ENCODE results near the gene CYP2U1.

CYP2U1 gene

DNA sequence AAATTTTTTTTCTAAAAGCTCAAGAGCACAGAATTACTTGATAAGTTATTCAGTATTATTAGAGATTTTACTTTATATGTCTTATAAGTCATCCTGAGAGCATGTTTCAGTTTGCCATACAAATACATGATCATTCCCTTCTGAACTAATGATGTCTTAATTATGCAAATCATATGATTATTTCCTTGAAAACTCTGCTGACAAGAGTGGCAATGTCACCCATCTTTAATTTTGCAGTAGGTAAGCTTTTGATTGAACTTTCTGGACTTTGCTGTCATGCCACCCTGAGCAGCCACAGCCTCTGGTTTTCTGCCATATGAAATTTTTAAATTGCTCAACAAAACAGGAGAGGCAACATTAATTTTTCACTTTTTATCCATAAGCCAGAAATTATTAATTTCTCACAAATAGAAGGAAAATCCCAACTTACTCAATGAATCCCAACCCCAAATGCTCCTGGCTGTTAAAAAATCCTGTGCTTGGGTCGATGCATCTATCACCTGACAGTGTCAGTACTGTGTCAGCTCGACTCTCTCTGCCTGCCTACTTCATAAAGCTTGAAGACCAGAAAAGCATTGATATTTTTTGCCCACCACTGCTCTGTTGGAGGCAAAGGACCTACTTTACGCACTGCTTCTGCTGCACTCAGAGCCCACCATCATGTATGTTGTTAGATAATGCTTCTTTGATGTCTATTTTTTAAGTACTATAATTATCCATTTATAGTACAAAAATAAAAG is 46.8 kb downstream of the CYP2U1 start:
- Histone ChIP-seq H3K9me2 (replicated peaks; ENCODE audit: insufficient read depth, low read length) (no peaks in the 10 kb centered on the region), H2AFZ (ENCODE audit: low read depth, low read length, severe bottlenecking) (no peak overlapping the region), H3F3A (ENCODE audit: insufficient read depth) (no peaks in the 10 kb centered on the region), H3K27ac (ENCODE audit: low read depth, low read length) (no peak overlapping the region), H3K36me3 (ENCODE audit: low read length) (no peaks in the 10 kb centered on the region), H3K79me2 (ENCODE audit: insufficient read depth, low read length) (no peaks in the 10 kb centered on the region), H3K4me2 (ENCODE audit: low read depth, low read length, poor library complexity, severe bottlenecking) (no peak overlapping the region), H3K4me3 (ENCODE audit: insufficient read depth, low read length, poor library complexity, severe bottlenecking) (no peak overlapping the region), H4K20me1 (ENCODE audit: low read depth, low read length) (no peaks in the 10 kb centered on the region), H3K9ac (ENCODE audit: low read length) (no peak overlapping the region), H3K9me3 (ENCODE audit: insufficient read depth, low read length) (no peaks in the 10 kb centered on the region), H3K27me3 (ENCODE audit: low read length) (no peaks in the 10 kb centered on the region)
- no peak for TF ChIP-seq EZH2phosphoT487 (conservative IDR thresholded peaks at IDR 0.05; ENCODE audit: low read length)
- TF ChIP-seq, protein P1, sequence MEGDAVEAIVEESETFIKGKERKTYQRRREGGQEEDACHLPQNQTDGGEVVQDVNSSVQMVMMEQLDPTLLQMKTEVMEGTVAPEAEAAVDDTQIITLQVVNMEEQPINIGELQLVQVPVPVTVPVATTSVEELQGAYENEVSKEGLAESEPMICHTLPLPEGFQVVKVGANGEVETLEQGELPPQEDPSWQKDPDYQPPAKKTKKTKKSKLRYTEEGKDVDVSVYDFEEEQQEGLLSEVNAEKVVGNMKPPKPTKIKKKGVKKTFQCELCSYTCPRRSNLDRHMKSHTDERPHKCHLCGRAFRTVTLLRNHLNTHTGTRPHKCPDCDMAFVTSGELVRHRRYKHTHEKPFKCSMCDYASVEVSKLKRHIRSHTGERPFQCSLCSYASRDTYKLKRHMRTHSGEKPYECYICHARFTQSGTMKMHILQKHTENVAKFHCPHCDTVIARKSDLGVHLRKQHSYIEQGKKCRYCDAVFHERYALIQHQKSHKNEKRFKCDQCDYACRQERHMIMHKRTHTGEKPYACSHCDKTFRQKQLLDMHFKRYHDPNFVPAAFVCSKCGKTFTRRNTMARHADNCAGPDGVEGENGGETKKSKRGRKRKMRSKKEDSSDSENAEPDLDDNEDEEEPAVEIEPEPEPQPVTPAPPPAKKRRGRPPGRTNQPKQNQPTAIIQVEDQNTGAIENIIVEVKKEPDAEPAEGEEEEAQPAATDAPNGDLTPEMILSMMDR (IDR thresholded peaks at IDR 0.05; ENCODE audit: insufficient read depth, low read length, poor library complexity, severe bottlenecking) = no peak

- Histone ChIP-seq H3K9me3 (ENCODE audit: insufficient read depth, low read length) (no peaks in the 10 kb centered on the region), H3K9ac (ENCODE audit: low read length) (no peak overlapping the region), H3K9me2 (replicated peaks; ENCODE audit: insufficient read depth, low read length) (no peaks in the 10 kb centered on the region), H3K79me2 (ENCODE audit: insufficient read depth, low read length) (no peaks in the 10 kb centered on the region), H3K4me2 (ENCODE audit: low read depth, low read length, poor library complexity, severe bottlenecking) (no peak overlapping the region), H3K27me3 (ENCODE audit: low read length) (no peaks in the 10 kb centered on the region), H3F3A (ENCODE audit: insufficient read depth) (no peaks in the 10 kb centered on the region), H3K4me3 (ENCODE audit: insufficient read depth, low read length, poor library complexity, severe bottlenecking) (no peak overlapping the region), H2AFZ (ENCODE audit: low read depth, low read length, severe bottlenecking) (no peak overlapping the region), H3K36me3 (ENCODE audit: low read length) (no peaks in the 10 kb centered on the region), H3K27ac (ENCODE audit: low read depth, low read length) (no peak overlapping the region), H4K20me1 (ENCODE audit: low read depth, low read length) (no peaks in the 10 kb centered on the region)
- TF ChIP-seq, protein P1 (IDR thresholded peaks at IDR 0.05; ENCODE audit: insufficient read depth, low read length, poor library complexity, severe bottlenecking) = no peak
- no peak for TF ChIP-seq EZH2phosphoT487 (conservative IDR thresholded peaks at IDR 0.05; ENCODE audit: low read length)
These were observed 47.5 kb downstream of the CYP2U1 start for GRCh38 chr4:107978716-107979451.

DNA sequence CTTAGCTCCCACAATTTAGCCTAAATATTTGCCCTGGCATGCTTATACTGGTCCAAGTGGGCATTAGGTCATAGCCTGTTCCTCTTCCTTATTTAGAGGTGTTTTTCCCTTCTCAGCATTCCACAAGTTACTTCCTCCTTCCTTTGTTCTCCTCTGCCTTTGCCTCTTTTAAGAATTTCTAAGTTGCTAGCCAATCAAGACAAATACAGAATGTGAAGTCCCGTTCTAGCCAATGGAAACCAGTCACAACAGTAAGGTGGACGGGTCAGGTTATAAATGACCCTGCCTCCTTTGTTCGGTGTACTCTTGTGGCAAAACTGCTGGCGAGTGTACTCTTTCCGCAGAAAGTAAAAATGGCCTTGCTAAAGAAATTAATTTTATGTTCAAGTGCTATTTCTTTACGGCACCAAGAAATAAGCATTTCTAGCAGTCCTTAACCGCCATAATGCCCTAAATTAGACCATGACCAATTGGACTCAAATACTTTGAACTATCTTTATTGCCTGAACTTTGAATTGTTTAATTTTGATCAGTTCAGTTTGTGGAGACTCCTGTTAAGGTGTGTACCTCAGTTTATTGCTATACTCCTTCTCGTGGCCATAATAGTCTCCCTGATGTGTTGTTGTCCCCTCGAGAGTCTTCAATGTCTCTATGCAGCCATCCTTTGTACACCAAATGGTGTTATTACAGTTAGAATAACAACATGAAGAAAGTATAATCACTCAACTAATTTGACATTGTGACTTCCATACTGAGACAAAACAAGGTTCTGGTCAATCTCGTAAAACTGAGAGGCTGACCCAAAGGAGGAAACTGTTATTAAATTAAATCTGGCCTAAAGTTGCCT is 56.8 kb downstream of the CYP2U1 start:
- Histone ChIP-seq H3K9me3 (ENCODE audit: insufficient read depth, low read length) (no peaks in the 10 kb centered on the region), H3K36me3 (ENCODE audit: low read length) (no peaks in the 10 kb centered on the region), H2AFZ (ENCODE audit: low read depth, low read length, severe bottlenecking) (peak overlapping the region; percentile 83), H3K79me2 (ENCODE audit: insufficient read depth, low read length) (peaks cover 35% of the 10 kb centered on the region), H3K9me2 (replicated peaks; ENCODE audit: insufficient read depth, low read length) (no peaks in the 10 kb centered on the region), H4K20me1 (ENCODE audit: low read depth, low read length) (0 out of 2 replicates have a peak, but pooled peaks cover 6% of the 10 kb centered on the region), H3K27ac (ENCODE audit: low read depth, low read length) (no peak overlapping the region), H3F3A (ENCODE audit: insufficient read depth) (0 out of 2 replicates have a peak, but pooled peaks cover 2% of the 10 kb centered on the region), H3K4me2 (ENCODE audit: low read depth, low read length, poor library complexity, severe bottlenecking) (peak overlapping the region; percentile 80), H3K27me3 (ENCODE audit: low read length) (no peaks in the 10 kb centered on the region), H3K4me3 (ENCODE audit: insufficient read depth, low read length, poor library complexity, severe bottlenecking) (peak overlapping the region; percentile 86), H3K9ac (ENCODE audit: low read length) (no peak overlapping the region)
- TF ChIP-seq, protein P1 (IDR thresholded peaks at IDR 0.05; ENCODE audit: insufficient read depth, low read length, poor library complexity, severe bottlenecking) = no peak
- TF ChIP-seq EZH2phosphoT487 (conservative IDR thresholded peaks at IDR 0.05; ENCODE audit: low read length) = no peak

Data from SU-DHL-6 (cell line).